Cerebellar cortex (tissue), 1 donor: Measurements from ENCODE around the gene LRRC15.

Experiments used
- DNase-seq: peaks from one replicate; pipeline ENCODE4 v3.0.0-alpha.2; 2015; ENCODE audit warnings: low spot score

The LRRC15 gene

DNA sequence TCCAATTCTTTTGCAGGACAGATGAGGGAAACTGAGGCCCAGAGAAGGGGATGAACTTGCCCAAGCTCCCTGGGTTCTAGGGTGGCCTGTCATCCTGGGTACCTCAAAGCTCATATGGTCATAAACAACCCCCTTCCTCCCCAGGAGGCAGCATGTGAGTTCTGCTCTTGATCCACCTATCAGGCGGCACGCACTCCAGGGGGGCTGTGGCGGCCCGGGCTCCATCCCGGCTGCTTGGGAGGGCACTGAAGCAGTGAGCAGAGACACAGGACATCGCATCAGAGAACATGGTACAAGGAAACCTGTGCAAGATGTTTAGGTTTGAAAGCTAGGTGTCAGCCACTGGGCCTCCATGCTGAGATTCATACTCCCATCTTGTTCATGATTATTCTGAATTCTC is 52.6 kb downstream of the LRRC15 start:
- no peak for DNase-seq

DNA sequence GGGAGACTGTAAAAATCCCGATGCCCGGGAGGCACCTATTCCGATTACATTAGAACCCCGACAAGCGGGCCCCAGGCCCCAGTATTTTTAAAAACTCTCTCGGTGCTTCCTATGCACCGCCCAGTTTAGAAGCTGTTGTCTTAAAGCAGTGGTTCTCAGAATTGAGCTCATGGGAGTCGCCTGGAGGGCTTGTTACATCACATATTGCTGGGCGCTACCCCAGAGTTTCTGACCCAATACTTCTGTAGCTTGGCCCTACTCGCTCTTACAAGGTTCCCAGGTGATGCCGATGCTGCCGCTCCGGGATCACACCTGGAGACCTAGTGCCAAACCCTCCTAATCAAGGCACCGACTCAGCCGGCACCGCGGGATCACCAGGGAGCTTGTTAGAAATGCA is 53.6 kb downstream of the LRRC15 start:
- no peak for DNase-seq

DNA sequence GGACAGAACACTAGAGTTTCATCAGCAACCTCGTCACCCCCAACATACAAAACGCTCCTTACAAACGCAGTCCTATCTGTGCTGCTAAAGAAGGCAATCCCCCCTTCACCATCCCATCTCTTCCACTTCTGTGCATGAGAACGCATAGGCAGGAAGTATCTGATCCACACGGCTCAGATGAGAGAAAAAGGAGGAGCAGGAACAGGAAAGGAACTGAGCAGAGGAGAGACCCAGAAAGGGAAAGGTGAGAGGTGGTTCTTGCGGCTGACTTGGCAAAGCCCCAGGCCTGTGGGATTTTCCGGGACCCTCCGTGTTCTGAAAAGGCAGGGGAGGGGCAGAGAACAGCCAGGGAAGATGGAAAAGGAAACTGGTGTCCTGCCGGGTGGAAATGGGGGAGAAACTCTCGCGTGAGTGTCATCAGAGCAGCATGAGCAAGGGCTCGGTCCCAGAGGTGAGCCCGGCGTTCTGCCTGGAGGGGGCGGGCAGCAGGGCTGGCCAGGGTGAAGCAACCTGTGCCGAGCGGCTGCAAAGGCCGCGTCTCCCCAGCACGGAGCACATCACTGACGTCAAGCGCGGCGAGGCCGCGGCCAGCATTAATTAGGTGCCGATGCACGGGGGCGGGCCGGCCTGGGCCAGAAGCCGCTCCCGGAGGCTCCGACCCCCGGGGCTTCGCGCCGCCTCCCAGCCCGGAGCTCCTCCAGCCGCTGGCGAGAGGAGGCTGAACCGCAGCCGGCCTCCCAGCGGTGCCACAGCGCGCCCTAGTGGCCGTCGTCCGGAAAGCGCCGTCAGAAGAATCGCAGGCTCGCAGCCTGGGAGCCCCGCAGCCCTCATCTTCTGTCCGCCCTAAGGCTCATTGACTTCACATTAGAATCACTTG is 54.2 kb downstream of the LRRC15 start:
- peak; percentile 66 for DNase-seq

DNA sequence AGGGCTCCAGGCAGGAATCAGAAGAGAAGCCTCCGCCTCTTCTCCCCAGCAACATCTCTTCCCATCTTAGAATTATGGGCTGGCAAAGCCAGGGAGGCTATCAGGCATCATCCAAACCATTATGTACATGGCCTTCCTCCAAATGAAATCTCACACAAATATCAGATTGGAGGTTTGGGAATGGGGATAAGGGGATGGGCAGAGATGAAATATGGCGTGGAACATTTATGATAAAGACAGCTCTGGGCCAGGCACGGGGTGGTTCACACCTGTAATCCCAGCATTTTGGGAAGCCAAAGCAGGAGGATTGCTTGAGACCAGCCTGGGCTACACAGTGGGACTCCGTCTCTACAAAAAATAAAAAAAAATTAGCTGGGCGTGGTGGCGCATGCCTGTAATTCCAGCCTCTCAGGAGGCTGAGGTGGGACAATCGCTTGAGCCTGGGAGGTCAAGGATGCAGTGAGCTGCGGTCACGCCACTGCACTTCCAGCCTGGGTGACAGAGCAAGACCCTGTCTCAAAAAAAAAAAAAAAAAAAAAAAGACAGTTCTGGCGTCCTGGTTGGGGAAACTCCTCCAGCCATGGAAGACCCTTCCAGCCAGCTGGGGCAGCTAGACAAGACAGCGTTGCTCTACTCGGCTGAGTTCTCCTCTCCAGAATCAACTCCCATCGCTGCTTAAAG is 55.0 kb downstream of the LRRC15 start:
- no peak for DNase-seq

DNA sequence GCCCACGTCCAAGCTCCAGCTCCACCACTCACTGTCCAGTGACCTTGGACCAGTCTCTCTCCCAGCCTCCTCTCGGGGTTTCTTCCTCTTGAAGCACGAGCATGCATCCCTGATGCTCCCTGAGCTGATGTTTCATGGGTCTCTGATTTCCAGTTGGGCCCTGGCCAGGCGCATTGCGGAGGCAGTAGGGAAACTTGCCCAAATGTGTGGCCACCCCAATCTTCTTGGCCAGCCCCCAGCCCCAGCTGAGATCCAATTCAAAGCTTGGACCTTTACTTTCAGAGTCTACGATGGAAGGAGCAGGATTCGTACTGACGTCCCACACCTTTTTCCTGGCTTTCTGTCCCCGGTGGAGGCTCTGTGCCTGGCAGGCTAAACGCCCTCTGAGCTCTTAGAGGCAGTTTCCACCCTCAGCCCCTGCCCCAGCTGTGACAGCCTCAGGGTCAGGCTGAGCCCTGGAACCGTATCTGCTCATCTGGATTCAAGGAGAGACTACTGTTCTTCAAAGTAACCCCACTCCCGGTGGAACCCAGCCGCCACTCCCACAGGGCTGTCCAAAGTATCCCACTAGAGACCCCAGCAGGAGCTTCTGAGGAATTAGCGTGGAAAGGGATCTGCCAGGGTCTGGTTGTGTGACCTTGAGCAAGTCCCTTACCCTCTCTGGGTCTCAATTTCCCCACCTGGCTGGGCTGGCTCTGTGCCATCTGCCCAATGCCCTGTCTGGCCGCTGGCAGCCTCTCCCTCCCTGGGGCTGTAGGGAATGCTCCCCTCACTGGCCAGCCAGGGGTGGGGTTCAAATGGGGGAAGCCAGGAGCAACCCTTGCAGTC is 55.8 kb downstream of the LRRC15 start:
- no peak for DNase-seq

DNA sequence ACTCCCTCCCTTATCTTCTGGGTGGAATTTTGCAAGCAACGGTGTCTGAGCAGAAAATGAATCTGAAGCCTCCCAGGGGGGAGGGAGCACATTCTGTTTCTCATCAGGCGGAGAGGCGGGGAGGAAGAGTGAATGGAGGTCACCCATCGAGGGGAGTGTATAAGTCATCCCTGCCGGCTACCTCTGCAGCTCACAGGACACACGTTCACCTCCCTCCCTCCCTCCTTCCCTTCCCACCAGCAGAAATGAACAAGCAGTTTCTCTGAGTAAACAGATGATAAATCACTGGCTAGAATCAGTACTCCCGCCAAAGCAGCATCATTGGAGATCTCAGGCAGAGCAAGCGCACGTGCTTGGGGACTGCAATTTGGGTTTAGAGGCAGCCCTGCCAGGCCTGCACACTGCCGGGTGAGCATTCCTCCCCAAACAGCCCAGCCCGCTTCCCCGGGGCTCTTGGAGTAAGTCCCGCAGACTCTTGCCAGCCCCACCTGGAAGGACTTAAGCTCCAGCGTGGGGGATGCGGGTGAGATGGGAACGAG is 56.7 kb downstream of the LRRC15 start:
- DNase-seq = peak; percentile 16

DNA sequence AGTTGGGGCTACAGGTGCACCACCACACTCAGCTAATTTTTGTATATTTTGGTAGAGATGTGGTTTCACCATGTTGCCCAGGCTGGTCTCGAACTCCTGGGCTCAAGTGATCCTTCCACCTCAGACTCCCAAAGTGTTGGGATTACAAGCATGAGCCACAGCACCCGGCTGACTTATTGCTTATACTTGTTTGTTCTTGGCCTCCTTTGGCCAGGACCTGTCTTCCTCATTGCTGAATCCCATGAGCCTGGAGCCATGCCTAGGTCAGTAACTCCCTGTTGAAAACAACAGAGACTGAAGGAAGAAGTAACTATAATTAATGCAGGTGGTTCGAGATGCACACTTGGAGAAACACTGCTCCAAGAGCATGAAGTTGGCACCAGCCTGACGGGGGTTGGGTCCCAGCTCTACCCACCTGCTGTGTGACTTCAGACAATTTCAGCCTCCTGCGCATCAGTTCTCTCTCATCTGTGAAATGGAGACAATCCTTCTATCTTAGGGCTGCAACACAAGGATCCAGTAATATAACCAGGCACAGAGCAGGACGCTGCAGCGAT is 57.3 kb downstream of the LRRC15 start:
- no peak for DNase-seq

DNA sequence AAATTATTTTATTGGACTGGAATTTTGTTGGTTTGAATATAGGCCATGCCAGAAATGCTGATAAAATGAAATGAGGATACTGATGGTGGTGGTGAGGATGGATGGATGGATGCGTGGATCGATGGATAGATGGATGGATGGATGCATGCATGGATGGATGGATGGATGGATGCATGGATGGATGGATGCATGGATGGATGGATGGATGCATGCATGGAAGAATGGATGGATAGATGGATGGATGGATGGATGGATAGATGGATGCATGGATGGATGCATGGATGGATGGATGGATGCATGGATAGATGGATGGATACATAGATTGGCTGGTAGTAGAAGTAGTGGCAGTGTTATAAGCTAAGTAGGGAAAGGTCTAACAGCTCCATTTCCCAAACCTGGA is 58.5 kb downstream of the LRRC15 start:
- no peak for DNase-seq

DNA sequence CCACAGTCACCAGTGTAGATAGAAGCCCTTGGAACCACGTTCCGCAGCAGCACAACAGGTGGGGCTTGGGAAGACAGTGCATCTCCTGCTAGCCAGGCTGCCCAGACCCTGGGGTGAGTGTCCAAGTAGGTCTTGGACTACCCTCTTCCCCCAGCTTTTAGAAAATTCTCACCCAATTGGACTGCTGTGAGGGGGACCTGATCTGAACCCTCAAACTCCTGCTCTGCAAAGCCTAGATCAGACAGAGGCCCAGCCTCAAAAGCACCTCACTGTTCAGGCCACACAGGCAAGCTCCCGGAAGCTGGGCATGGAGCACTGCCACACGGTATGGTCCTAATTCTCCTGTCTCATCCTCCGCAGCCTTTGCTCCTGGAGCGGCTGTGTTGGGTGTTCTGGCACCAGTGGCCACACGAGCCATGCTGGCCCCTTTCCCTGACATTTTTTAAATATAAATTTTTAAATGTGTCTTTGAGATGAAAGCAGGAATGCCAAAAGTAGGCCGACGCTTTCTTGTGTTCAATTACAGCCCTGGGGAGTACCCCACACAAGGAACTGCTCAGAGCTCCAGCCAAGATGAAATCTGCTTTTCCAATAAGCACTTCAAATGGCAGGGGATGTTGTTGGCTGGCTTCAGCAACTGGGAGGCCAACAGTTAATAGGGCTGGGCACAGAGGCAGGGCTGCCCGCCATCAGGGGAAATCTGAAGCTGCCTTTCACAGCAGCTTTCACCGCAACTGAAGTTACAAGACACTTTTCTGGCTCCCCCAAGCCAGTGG is 59.3 kb downstream of the LRRC15 start:
- no peak for DNase-seq

DNA sequence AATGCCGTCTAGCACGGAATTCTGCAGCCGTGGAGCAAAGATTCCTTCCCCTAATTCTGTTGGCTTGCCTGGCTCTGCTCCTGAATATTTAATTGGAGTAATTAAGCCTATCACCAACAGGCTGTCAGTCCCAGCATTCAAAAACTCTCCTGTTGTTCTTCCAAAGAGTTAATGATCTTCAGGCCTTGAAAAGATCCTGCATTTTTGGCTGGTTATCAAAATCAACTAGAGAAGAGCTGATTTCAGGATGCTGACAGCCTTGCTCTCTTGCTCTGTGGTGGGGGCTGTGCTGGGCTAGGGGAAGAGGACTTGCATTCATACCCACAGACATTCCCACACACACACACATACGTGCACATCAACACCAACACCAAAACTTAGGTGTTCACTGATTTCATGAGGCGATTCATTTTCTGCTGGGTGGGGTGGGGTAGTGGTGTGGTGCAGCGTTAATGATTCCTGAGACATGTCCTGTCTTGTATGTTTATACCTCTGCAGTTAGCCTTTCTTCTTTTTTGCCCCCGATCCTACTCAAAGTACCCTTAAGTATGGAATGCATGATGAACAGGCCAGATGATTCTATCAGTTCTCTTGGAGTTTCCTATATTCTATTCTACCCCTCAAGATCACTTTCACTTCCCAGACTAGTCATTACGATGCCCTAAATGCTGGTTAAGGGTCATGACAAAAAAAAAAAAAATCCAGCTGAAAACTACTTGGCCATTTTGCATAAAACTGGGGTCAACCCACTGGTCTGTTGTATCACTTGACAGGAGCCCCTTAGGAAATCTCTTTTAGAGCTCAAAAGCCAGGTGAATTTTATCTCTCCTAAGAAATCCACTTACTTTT is 60.7 kb downstream of the LRRC15 start:
- no peak for DNase-seq

DNA sequence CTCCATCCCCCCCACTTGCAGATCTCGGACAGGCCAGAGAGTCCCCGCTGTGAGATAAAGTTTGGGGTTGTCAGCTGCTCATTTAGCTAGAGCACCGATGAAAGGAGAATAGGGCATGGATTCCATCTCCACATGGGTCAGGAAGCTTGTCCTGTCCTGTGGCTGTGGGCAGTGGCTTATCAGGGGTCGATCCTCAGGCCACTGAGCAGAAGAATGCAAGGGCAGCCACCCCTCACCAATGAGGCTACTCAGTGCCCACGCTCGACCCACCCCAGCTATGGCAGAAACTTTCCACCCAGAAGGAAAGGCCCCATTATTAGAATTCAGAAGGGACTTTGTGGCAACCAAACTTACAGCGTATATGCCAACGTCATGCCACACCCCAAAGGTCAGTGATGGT is 61.7 kb downstream of the LRRC15 start:
- no peak for DNase-seq

DNA sequence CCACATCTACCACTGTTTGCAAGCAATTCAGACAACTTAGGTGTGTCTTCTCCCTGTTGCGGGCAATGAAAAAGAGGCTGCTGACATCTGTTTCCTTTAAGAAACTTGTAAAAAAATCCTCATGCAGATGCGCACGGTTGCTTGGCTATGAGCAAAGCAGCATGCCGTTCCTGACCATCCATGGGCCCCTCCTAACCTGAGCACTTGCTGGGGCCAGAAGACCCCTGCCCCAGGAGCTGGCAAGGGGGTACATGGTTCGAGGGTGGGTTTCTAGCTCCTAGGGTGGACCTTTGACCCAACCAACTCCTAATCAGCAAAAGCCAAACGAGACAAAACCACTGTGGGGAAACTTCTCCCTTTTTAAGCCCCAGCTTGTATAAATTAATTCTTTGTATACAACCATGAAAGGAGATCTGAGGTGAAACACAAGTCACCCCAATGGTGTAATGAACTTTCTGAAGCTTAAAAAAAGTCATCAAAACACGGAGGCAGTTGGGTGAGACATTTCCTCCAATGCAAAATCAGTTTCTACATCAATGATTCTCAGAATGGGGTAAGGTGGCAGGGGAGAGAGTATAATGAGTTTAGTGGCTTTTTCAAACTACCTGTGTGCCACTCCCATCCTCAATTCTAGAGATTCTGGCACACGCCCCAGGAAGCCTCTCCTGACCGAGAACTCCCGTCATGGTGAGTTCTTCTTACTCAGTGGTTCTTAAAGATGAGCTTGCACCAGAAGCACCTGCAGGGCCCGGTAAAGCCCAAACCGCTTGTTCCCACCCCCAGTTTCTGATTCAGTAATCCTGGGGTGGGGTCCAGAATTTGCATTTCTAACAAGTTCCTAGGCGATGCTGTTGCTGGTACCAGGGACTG is 62.5 kb downstream of the LRRC15 start:
- DNase-seq = no peak

DNA sequence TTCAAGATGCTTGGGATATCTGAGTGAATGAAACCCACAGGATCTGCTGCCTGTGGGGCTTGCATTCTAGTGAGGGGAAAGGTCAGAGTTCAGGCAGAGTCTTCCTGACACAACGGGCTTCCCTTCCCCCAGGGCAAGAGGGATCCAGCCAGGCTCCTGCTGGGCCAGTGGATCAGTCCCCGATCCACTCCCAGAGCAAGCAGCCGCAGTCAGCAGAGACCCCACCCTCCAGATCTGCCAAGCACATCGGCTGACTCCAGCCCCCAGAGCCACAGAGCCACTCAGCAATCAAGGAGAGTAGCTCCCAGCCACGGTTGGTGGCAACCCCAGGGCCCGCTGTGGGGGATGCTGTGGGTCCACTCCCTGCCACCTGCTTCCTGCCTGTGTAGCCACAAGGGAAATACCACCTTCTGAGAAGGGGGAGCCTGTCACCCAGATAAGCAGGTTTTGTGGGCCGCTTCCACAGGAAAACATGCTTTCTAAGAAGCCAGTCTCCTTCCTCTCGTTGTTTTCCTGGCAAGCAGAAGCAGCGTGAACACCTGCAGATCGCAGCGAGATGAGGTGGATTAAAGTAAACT is 63.3 kb downstream of the LRRC15 start:
- DNase-seq = no peak

DNA sequence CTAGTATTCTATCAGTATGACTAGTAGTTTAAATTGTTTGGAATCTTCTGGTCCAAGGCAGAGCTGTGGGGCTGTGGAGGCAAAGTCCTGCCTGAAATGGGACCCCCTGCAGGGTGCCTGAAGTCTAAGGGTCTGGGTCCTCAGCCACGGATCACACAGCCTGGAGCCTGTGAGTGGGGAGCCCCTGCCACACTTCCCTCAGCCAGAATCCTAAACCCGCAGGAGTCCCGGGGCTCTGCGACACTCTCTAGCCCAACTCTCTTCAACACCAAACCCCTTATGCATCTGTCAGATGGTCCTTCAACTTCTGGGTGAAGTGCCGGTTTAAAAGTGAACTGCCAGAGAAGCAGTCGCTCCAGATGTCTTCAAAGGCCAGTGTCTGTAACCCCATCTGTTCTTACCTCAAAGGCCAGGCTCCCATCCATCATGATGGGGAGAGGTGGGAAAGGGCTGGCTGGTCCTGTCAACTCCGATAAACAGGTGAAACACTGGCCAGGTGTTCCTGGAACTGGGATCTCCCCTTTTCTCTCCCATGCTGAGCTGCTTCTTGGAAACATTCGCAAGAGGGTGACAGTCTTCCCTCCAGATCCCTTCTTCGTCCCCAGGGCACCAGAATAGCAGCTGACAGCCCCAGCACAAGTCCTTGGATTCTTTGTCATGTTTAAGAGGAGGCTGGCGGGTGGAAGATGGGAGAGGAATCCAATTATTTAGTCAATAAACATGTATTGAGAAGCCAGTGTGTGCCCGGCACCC is 64.0 kb downstream of the LRRC15 start:
- no peak for DNase-seq
